Renal pelvis (tissue), 4 donors: ENCODE data around the gene TSPAN8. TPM values are rescaled to one million over a fixed set of nuclear protein-coding genes. Genes with fewer than 3 reads are reported as not detected.
"Not testable (repeated sequence)": the region's sequence is repeated elsewhere in the genome, so short reads cannot be mapped to it uniquely, and the experiment has no call there.

Source experiments
- DNase-seq: peaks from one replicate; pipeline ENCODE4 v3.0.0-alpha.2; 2013
- polyA plus RNA-seq, 3 donors: library from polyadenylated mRNA; unstranded; fragments of 120-200 nt; gene quantifications; one replicate each; pipeline ENCODE4 v1.2.1, GENCODE V29; 2013; ENCODE audit not compliant: insufficient read length in 3 of 3

TSPAN8 gene
- polyA plus RNA-seq, 3 donors, result 26.5 to 35.9 (median 33.5) TPM

GRCh38 chr12:71170456-71170855 is 12.7 kb upstream of the TSPAN8 start:
- no peak for DNase-seq

- DNase-seq, result no peak
Observed at GRCh38 chr12:71169286-71169685, 11.5 kb upstream of the TSPAN8 start.

- DNase-seq, result no peak
Observed at GRCh38 chr12:71166862-71167496, 9.2 kb upstream of the TSPAN8 start.

GRCh38 chr12:71166280-71166679 is 8.5 kb upstream of the TSPAN8 start:
- DNase-seq, result no peak

GRCh38 chr12:71165780-71166179 is 8.0 kb upstream of the TSPAN8 start:
- DNase-seq, result not testable (repeated sequence)

- no peak for DNase-seq
Observed at GRCh38 chr12:71164568-71165197, 6.9 kb upstream of the TSPAN8 start.

- DNase-seq, result no peak
Observed at GRCh38 chr12:71164166-71164565, 6.4 kb upstream of the TSPAN8 start.

GRCh38 chr12:71162832-71163763 is 5.3 kb upstream of the TSPAN8 start:
- DNase-seq, result no peak

GRCh38 chr12:71161591-71161990 is 3.8 kb upstream of the TSPAN8 start:
- no peak for DNase-seq

GRCh38 chr12:71160585-71160984 is 2.8 kb upstream of the TSPAN8 start:
- no peak for DNase-seq

GRCh38 chr12:71159878-71160277 is 2.1 kb upstream of the TSPAN8 start:
- DNase-seq, result no peak

- DNase-seq, result no peak
Observed at GRCh38 chr12:71159264-71159663, 1.5 kb upstream of the TSPAN8 start.

GRCh38 chr12:71158361-71158882 is 623 bp upstream of the TSPAN8 start:
- DNase-seq, result no peak

GRCh38 chr12:71155225-71155624 is 2.6 kb downstream of the TSPAN8 start:
- no peak for DNase-seq

- DNase-seq, result no peak
Observed at GRCh38 chr12:71152851-71153250, 4.9 kb downstream of the TSPAN8 start.

- DNase-seq, result not testable (repeated sequence)
Observed at GRCh38 chr12:71150041-71150440, 7.8 kb downstream of the TSPAN8 start.

- DNase-seq, result no peak
Observed at GRCh38 chr12:71144682-71145081, 13.1 kb downstream of the TSPAN8 start.

GRCh38 chr12:71142956-71143355 is 14.8 kb downstream of the TSPAN8 start:
- no peak for DNase-seq

- DNase-seq, result no peak
Observed at GRCh38 chr12:71142016-71142415, 15.8 kb downstream of the TSPAN8 start.

- no peak for DNase-seq
Observed at GRCh38 chr12:71141378-71141926, 16.3 kb downstream of the TSPAN8 start.

- DNase-seq, result no peak
Observed at GRCh38 chr12:71139153-71139735, 18.6 kb downstream of the TSPAN8 start.

- DNase-seq, result no peak
Observed at GRCh38 chr12:71138011-71138410, 19.8 kb downstream of the TSPAN8 start.
